Osteocyte (in vitro differentiated cells): ENCODE results near the gene SPPL3. TPM values are rescaled to one million over a fixed set of nuclear protein-coding genes. Genes with fewer than 3 reads are reported as not detected.

ENCODE experiments used
- DNase-seq: peaks from one replicate; pipeline ENCODE4 v3.0.0; 2021; ENCODE audit warnings: mixed read lengths; ENCODE audit not compliant: unreplicated experiment; ENCODE audit errors: extremely low spot score
- H3K27ac Mint-ChIP-seq: one replicate; pipeline ENCODE4 v1.8.0; 2021; ENCODE audit warnings: mild to moderate bottlenecking, mixed read lengths; ENCODE audit not compliant: unreplicated experiment
- H3K27me3 Mint-ChIP-seq: one replicate; pipeline ENCODE4 v1.8.0; 2021; ENCODE audit warnings: mixed read lengths; ENCODE audit not compliant: unreplicated experiment
- H3K36me3 Mint-ChIP-seq: one replicate; pipeline ENCODE4 v1.8.0; 2021; ENCODE audit warnings: mixed read lengths; ENCODE audit not compliant: unreplicated experiment
- H3K4me1 Mint-ChIP-seq: one replicate; pipeline ENCODE4 v1.8.0; 2021; ENCODE audit warnings: mixed read lengths; ENCODE audit not compliant: unreplicated experiment
- H3K4me3 Mint-ChIP-seq: one replicate; pipeline ENCODE4 v1.8.0; 2021; ENCODE audit warnings: mild to moderate bottlenecking, moderate library complexity, mixed read lengths; ENCODE audit not compliant: unreplicated experiment
- H3K9me3 Mint-ChIP-seq: one replicate; pipeline ENCODE4 v1.8.0; 2021; ENCODE audit warnings: mixed read lengths; ENCODE audit not compliant: unreplicated experiment
- total RNA-seq: library from RNA; stranded (reverse); gene quantifications from 2 replicates; pipeline ENCODE4 v1.2.1, GENCODE V29; 2021
- TF ChIP-seq, protein P1 (sequence below): fragments of 200-600 bp; sonication (generic); IDR thresholded peaks from 2 replicates; pipeline ENCODE4 v1.5.0; 2021; ENCODE audit warnings: antibody characterized with exemption, mild to moderate bottlenecking, moderate library complexity

SPPL3 gene
- total RNA-seq, 1 donor from 2014 or later = 61.7 TPM

GRCh38 chr12:120721866-120722265 lies 182.3 kb downstream of the SPPL3 start:
- no peaks in the 10 kb centered on the region for H3K27me3 Mint-ChIP-seq
- no peaks in the 10 kb centered on the region for H3K9me3 Mint-ChIP-seq
- H3K27ac Mint-ChIP-seq = no peak overlapping the region
- no peak overlapping the region for H3K4me3 Mint-ChIP-seq
- DNase-seq = no peak
- TF ChIP-seq, protein P1, sequence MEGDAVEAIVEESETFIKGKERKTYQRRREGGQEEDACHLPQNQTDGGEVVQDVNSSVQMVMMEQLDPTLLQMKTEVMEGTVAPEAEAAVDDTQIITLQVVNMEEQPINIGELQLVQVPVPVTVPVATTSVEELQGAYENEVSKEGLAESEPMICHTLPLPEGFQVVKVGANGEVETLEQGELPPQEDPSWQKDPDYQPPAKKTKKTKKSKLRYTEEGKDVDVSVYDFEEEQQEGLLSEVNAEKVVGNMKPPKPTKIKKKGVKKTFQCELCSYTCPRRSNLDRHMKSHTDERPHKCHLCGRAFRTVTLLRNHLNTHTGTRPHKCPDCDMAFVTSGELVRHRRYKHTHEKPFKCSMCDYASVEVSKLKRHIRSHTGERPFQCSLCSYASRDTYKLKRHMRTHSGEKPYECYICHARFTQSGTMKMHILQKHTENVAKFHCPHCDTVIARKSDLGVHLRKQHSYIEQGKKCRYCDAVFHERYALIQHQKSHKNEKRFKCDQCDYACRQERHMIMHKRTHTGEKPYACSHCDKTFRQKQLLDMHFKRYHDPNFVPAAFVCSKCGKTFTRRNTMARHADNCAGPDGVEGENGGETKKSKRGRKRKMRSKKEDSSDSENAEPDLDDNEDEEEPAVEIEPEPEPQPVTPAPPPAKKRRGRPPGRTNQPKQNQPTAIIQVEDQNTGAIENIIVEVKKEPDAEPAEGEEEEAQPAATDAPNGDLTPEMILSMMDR = no peak
- H3K36me3 Mint-ChIP-seq = peaks cover 35% of the 10 kb centered on the region
- peaks cover 19% of the 10 kb centered on the region for H3K4me1 Mint-ChIP-seq

- Mint-ChIP-seq H3K4me1 (peaks cover 17% of the 10 kb centered on the region), H3K27me3 (no peaks in the 10 kb centered on the region), H3K27ac (peak overlapping the region; percentile 34), H3K9me3 (no peaks in the 10 kb centered on the region), H3K4me3 (no peak overlapping the region), H3K36me3 (peaks cover 40% of the 10 kb centered on the region)
- TF ChIP-seq, protein P1 = no peak
- no peak for DNase-seq
Observed at GRCh38 chr12:120720987-120721801, 183.0 kb downstream of the SPPL3 start.

DNA sequence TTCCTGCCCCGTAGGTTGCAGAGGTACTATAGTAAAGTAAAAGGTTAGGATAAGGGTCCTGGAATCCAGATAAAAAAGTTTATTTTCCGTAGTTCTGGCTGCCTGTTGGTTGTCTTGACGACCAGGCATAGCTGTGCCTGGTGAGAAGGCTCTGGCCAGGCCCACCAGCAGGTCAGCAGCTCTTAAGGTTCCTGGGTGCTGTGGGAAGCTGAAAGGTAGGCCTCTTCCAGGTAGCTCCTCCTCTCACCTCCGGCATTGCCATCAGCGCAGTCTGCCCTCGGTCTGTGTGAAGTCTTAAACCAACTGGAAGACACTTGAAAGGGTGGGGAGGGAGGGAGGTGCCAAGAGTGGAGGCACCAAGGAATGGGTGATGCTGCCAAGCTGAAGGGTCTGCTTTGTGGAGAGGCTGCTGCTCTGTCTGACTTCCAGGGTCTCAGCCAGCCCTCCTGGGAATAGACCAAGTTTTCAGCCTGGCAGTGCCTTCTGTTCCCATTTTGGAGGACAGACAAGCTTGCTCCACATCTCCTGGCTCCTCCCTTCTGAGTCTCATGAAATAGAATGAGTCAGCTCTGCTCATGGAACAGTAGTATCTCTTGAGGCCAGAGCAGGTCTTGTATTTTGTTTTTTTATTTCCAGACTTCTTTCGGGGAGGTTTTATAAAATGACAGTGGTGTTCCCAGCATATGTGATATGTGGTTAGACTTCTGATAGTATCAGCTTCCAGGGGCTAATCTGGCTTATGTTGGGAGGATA lies 183.7 kb downstream of the SPPL3 start:
- TF ChIP-seq, protein P1 = no peak
- Mint-ChIP-seq H3K27me3 (no peaks in the 10 kb centered on the region), H3K4me3 (no peak overlapping the region), H3K9me3 (no peaks in the 10 kb centered on the region), H3K36me3 (peaks cover 40% of the 10 kb centered on the region), H3K4me1 (peaks cover 12% of the 10 kb centered on the region), H3K27ac (peak overlapping the region; percentile 34)
- no peak for DNase-seq

DNA sequence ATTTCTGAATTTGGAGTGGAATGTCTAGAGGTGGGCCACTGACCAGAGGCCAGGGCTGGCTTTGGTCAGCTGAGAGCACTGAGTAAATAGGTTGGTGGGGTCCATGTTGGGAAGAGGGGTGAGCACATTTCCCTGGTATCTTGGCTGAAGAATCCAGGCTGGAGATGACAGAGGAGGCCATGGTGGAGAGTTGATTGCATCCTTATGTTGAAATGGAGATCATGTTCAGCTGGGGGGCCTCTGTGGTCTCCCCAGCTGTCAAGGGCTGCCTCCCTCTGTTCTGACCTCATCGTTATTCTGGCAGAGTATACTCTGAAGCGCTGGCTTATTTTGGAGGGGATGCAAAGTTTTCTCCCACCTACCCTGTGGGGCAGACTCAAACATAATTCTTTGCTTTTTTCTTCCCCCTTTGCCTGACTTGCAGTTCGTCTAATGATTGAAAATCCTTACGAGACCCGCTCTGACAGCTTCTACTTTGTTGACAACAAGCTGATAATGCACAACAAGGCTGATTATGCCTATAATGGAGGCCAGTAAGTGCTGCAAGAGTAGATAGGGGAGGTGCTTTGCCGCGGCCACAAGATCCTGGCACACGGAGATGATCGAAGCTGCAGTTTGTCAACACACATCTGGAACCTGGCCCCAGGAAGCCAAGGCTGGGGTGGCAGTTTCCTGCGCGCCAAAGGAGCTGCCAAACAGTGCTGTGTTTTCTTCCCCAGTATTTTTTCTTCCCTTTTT lies 184.5 kb downstream of the SPPL3 start:
- TF ChIP-seq, protein P1 = no peak
- H3K4me3 Mint-ChIP-seq = no peak overlapping the region
- H3K36me3 Mint-ChIP-seq = peaks cover 40% of the 10 kb centered on the region
- peaks cover 5% of the 10 kb centered on the region for H3K4me1 Mint-ChIP-seq
- H3K9me3 Mint-ChIP-seq = no peaks in the 10 kb centered on the region
- H3K27me3 Mint-ChIP-seq = no peaks in the 10 kb centered on the region
- DNase-seq = no peak
- H3K27ac Mint-ChIP-seq = no peak overlapping the region
